Measurements from ENCODE around the gene ICA1.

ICA1 gene

GRCh38 chr7:8154272-8154671 lies 107.7 kb downstream of the ICA1 start:
- Histone ChIP-seq H3K9me3 (ENCODE audit: low read depth, low read length) (no peaks in the 10 kb centered on the region), H3K9ac (ENCODE audit: insufficient read length) (no peak overlapping the region), H3K27ac (no peak overlapping the region), H3K36me3 (ENCODE audit: insufficient read depth, low read length) (no peaks in the 10 kb centered on the region), H3K4me3 (no peak overlapping the region)
- TF ChIP-seq EZH2 (IDR thresholded peaks at IDR 0.05) (no peak), POLR2AphosphoS5 (IDR thresholded peaks at IDR 0.05; ENCODE audit: borderline replicate concordance, low read depth, low read length) (peak; percentile 39; the same call in 1 of the 2 replicates), FOXP2 (optimal IDR thresholded peaks at IDR 0.05; ENCODE audit: control extremely low read depth, extremely low read length, insufficient read depth) (peak; percentile 51)
- peak; percentile 24 for DNase-seq (ENCODE audit: low read depth, low spot score)

GRCh38 chr7:8152489-8153192 lies 109.3 kb downstream of the ICA1 start:
- Histone ChIP-seq H3K9ac (ENCODE audit: insufficient read length) (no peak overlapping the region), H3K4me3 (no peak overlapping the region), H3K36me3 (ENCODE audit: insufficient read depth, low read length) (no peaks in the 10 kb centered on the region), H3K27ac (no peak overlapping the region), H3K9me3 (ENCODE audit: low read depth, low read length) (no peaks in the 10 kb centered on the region)
- TF ChIP-seq FOXP2 (optimal IDR thresholded peaks at IDR 0.05; ENCODE audit: control extremely low read depth, extremely low read length, insufficient read depth), result no peak
- no peak for TF ChIP-seq EZH2 (IDR thresholded peaks at IDR 0.05)
- no peak for TF ChIP-seq POLR2AphosphoS5 (IDR thresholded peaks at IDR 0.05; ENCODE audit: borderline replicate concordance, low read depth, low read length)
- DNase-seq (ENCODE audit: low read depth, low spot score), result no peak

- DNase-seq (ENCODE audit: low read depth, low spot score), result no peak
- Histone ChIP-seq H3K9ac (ENCODE audit: insufficient read length) (no peak overlapping the region), H3K9me3 (ENCODE audit: low read depth, low read length) (no peaks in the 10 kb centered on the region), H3K36me3 (ENCODE audit: insufficient read depth, low read length) (no peaks in the 10 kb centered on the region), H3K4me3 (no peak overlapping the region), H3K27ac (no peak overlapping the region)
- TF ChIP-seq POLR2AphosphoS5 (IDR thresholded peaks at IDR 0.05; ENCODE audit: borderline replicate concordance, low read depth, low read length), result no peak
- TF ChIP-seq EZH2 (IDR thresholded peaks at IDR 0.05), result no peak
- TF ChIP-seq FOXP2 (optimal IDR thresholded peaks at IDR 0.05; ENCODE audit: control extremely low read depth, extremely low read length, insufficient read depth), result no peak
These were observed 110.7 kb downstream of the ICA1 start for GRCh38 chr7:8151161-8151725.

- Histone ChIP-seq H3K4me3 (peak overlapping the region; percentile 60), H3K27ac (peak overlapping the region; percentile 78), H3K9me3 (ENCODE audit: low read depth, low read length) (no peaks in the 10 kb centered on the region), H3K9ac (ENCODE audit: insufficient read length) (no peak overlapping the region), H3K36me3 (ENCODE audit: insufficient read depth, low read length) (no peaks in the 10 kb centered on the region)
- peak; percentile 90 for DNase-seq (ENCODE audit: low read depth, low spot score)
- TF ChIP-seq FOXP2 (optimal IDR thresholded peaks at IDR 0.05; ENCODE audit: control extremely low read depth, extremely low read length, insufficient read depth) (peak; percentile 78), POLR2AphosphoS5 (IDR thresholded peaks at IDR 0.05; ENCODE audit: borderline replicate concordance, low read depth, low read length) (peak; percentile 66; the same call in 1 of the 2 replicates), EZH2 (IDR thresholded peaks at IDR 0.05) (no peak)
These were observed 112.7 kb downstream of the ICA1 start for GRCh38 chr7:8149222-8149621.

- H3K9me3 ChIP-seq (ENCODE audit: low read depth, low read length), result no peaks in the 10 kb centered on the region
- H3K4me3 ChIP-seq, result no peak overlapping the region
- H3K27ac ChIP-seq, result no peak overlapping the region
- H3K36me3 ChIP-seq (ENCODE audit: insufficient read depth, low read length), result no peaks in the 10 kb centered on the region
- no peak overlapping the region for H3K9ac ChIP-seq (ENCODE audit: insufficient read length)
- no peak for DNase-seq (ENCODE audit: low read depth, low spot score)
- no peak for TF ChIP-seq FOXP2 (optimal IDR thresholded peaks at IDR 0.05; ENCODE audit: control extremely low read depth, extremely low read length, insufficient read depth)
- TF ChIP-seq EZH2 (IDR thresholded peaks at IDR 0.05), result no peak
- no peak for TF ChIP-seq POLR2AphosphoS5 (IDR thresholded peaks at IDR 0.05; ENCODE audit: borderline replicate concordance, low read depth, low read length)
These were observed 114.1 kb downstream of the ICA1 start for GRCh38 chr7:8147760-8148463.

- H3K9ac ChIP-seq (ENCODE audit: insufficient read length), result no peak overlapping the region
- no peaks in the 10 kb centered on the region for H3K36me3 ChIP-seq (ENCODE audit: insufficient read depth, low read length)
- no peak overlapping the region for H3K27ac ChIP-seq
- no peaks in the 10 kb centered on the region for H3K9me3 ChIP-seq (ENCODE audit: low read depth, low read length)
- TF ChIP-seq FOXP2 (optimal IDR thresholded peaks at IDR 0.05; ENCODE audit: control extremely low read depth, extremely low read length, insufficient read depth) (no peak), POLR2AphosphoS5 (IDR thresholded peaks at IDR 0.05; ENCODE audit: borderline replicate concordance, low read depth, low read length) (no peak), EZH2 (IDR thresholded peaks at IDR 0.05) (no peak)
- no peak for DNase-seq (ENCODE audit: low read depth, low spot score)
- no peak overlapping the region for H3K4me3 ChIP-seq
These were observed 115.1 kb downstream of the ICA1 start for GRCh38 chr7:8146788-8147413.

- TF ChIP-seq EZH2 (IDR thresholded peaks at IDR 0.05) (no peak), FOXP2 (optimal IDR thresholded peaks at IDR 0.05; ENCODE audit: control extremely low read depth, extremely low read length, insufficient read depth) (no peak), POLR2AphosphoS5 (IDR thresholded peaks at IDR 0.05; ENCODE audit: borderline replicate concordance, low read depth, low read length) (no peak)
- Histone ChIP-seq H3K9ac (ENCODE audit: insufficient read length) (no peak overlapping the region), H3K36me3 (ENCODE audit: insufficient read depth, low read length) (no peaks in the 10 kb centered on the region), H3K4me3 (no peak overlapping the region), H3K9me3 (ENCODE audit: low read depth, low read length) (no peaks in the 10 kb centered on the region), H3K27ac (no peak overlapping the region)
- DNase-seq (ENCODE audit: low read depth, low spot score), result no peak
These were observed 115.7 kb downstream of the ICA1 start for GRCh38 chr7:8146106-8146787.

Data from SK-N-MC (cell line).